GM12891 (cell line): ENCODE data around the gene RTCA.

Source experiments
- DNase-seq: peaks from one replicate; pipeline ENCODE4 v3.0.0; 2011; ENCODE audit warnings: low spot score; ENCODE audit not compliant: insufficient read length
- FAIRE-seq: peaks from 2 replicates; lab custom pipeline; 2011; peaks lifted over from hg19 to GRCh38; lab: Jason Lieb, UNC
- PAX5 ChIP-seq: IDR thresholded peaks from 2 replicates; pipeline ENCODE4 v1.6.1; 2011; ENCODE audit warnings: low read length, moderate library complexity, mild to moderate bottlenecking; ENCODE audit not compliant: insufficient read depth, severe bottlenecking
- POLR2A ChIP-seq: IDR thresholded peaks from 2 replicates; pipeline ENCODE4 v1.6.1; 2011; ENCODE audit warnings: low read depth, low read length, control low read depth
- POLR2AphosphoS5 ChIP-seq: IDR thresholded peaks from 2 replicates; pipeline ENCODE4 v1.6.1; 2011; ENCODE audit warnings: low read depth, low read length, control low read depth
- POU2F2 ChIP-seq: IDR thresholded peaks from 2 replicates; pipeline ENCODE4 v1.6.1; 2011; ENCODE audit warnings: low read depth, mild to moderate bottlenecking, control low read depth, low read length, moderate library complexity
- SPI1 ChIP-seq: IDR thresholded peaks from 2 replicates; pipeline ENCODE4 v1.6.1; 2011; ENCODE audit warnings: low read depth, low read length, control low read depth
- TAF1 ChIP-seq: IDR thresholded peaks from 2 replicates; pipeline ENCODE4 v1.6.1; 2011; ENCODE audit warnings: low read depth, low read length, control low read depth

Gene RTCA

GRCh38 chr1:100234432-100234831, 31.6 kb upstream of the RTCA start:
- TF ChIP-seq SPI1 (no peak), PAX5 (no peak), POU2F2 (no peak), TAF1 (no peak), POLR2A (no peak)
- FAIRE-seq (no peak), DNase-seq (no peak)

GRCh38 chr1:100237091-100237490, 28.9 kb upstream of the RTCA start:
- no peak for TF ChIP-seq TAF1
- TF ChIP-seq POLR2AphosphoS5: no peak
- FAIRE-seq (no peak), DNase-seq (no peak)

GRCh38 chr1:100239961-100240360, 26.1 kb upstream of the RTCA start:
- no peak for TF ChIP-seq POLR2A
- TF ChIP-seq SPI1: no peak
- TF ChIP-seq PAX5: no peak
- TF ChIP-seq TAF1: no peak
- TF ChIP-seq POU2F2: no peak
- no peak for TF ChIP-seq POLR2AphosphoS5
- DNase-seq: no peak
- FAIRE-seq: no peak

GRCh38 chr1:100240631-100241030, 25.4 kb upstream of the RTCA start:
- FAIRE-seq (no peak), DNase-seq (no peak)
- TF ChIP-seq PAX5 (no peak), POLR2AphosphoS5 (no peak), TAF1 (no peak), SPI1 (no peak), POU2F2 (no peak), POLR2A (no peak)

- TF ChIP-seq POU2F2 (no peak), POLR2A (no peak), SPI1 (no peak), PAX5 (no peak), POLR2AphosphoS5 (no peak), TAF1 (no peak)
- no peak for DNase-seq
- FAIRE-seq: no peak
These were observed 19.3 kb upstream of the RTCA start for GRCh38 chr1:100246738-100247137.

- FAIRE-seq (no peak), DNase-seq (no peak)
These were observed 16.9 kb upstream of the RTCA start for GRCh38 chr1:100249155-100249536.

GRCh38 chr1:100249537-100250257, 16.3 kb upstream of the RTCA start, which contains the start of gene DBT:
DBT (minus strand) TSS chr1:100249834; CDS start chr1:100249820, 14 bp downstream.
- TF ChIP-seq PAX5: no peak
- TF ChIP-seq POLR2A: peak; percentile 96
- no peak for TF ChIP-seq SPI1
- peak; percentile 96 for TF ChIP-seq POLR2AphosphoS5
- peak; percentile 98 for TF ChIP-seq TAF1
- TF ChIP-seq POU2F2: peak; percentile 83
- FAIRE-seq (peak; percentile 98), DNase-seq (peak; percentile 78)

More at GRCh38 chr1:100249155-100249536, 16.9 kb upstream of the RTCA start:
- TF ChIP-seq PAX5 (no peak), SPI1 (no peak), POLR2A (no peak), TAF1 (0 out of 2 replicates have a peak, but pooled peaks have one; percentile 18), POU2F2 (no peak), POLR2AphosphoS5 (no peak)

- DNase-seq (no peak), FAIRE-seq (no peak)
- TF ChIP-seq POLR2AphosphoS5: no peak
- TF ChIP-seq PAX5: no peak
- no peak for TF ChIP-seq TAF1
- no peak for TF ChIP-seq POLR2A
These were observed 15.8 kb upstream of the RTCA start for GRCh38 chr1:100250264-100250663.

- TF ChIP-seq PAX5: no peak
- TF ChIP-seq POLR2AphosphoS5: no peak
- no peak for TF ChIP-seq POU2F2
- no peak for TF ChIP-seq SPI1
- TF ChIP-seq POLR2A: no peak
- no peak for TF ChIP-seq TAF1
- DNase-seq (no peak), FAIRE-seq (no peak)
These were observed 15.2 kb upstream of the RTCA start for GRCh38 chr1:100250807-100251206.
